Endothelial cell of umbilical vein (primary cell): Measurements from ENCODE around the gene CENPA. TPM values are rescaled to one million over a fixed set of nuclear protein-coding genes. Genes with fewer than 3 reads are reported as not detected.

ENCODE experiments used
- BruUV-seq: library from RNA; stranded (reverse); fragments of 400-500 nt; replicated peaks from 2 replicates; lab custom pipeline; 2021; lab: Mats Ljungman, UMichigan
- CTCF ChIA-PET: fragments of 300-600, 350-600 bp; sonication (Branson Sonifier 250); formaldehyde crosslinking; loops from one replicate; lab custom pipeline; 2021; ENCODE audit warnings: antibody characterized with exemption, inconsistent platforms; lab: Charles Lee
- POLR2A ChIA-PET: fragments of 300-600, 350-600 bp; sonication (Branson Sonifier 250); formaldehyde crosslinking; loops from one replicate; lab custom pipeline; 2021; ENCODE audit warnings: antibody characterized with exemption, inconsistent platforms; lab: Charles Lee
- DNase-seq: peaks from one replicate; pipeline ENCODE4 v3.0.0-alpha.2; 2011; ENCODE audit warnings: low read depth, low spot score
- FAIRE-seq: peaks from 2 replicates; lab custom pipeline; 2011; peaks lifted over from hg19 to GRCh38; lab: Jason Lieb, UNC
- H2AFZ ChIP-seq: 2 replicates; pipeline ENCODE4 v1.6.0; 2012; ENCODE audit warnings: low read depth, low read length, control low read depth, inconsistent platforms
- H3K27ac ChIP-seq: 2 replicates; pipeline ENCODE4 v1.5.1; 2011; ENCODE audit warnings: low read depth, mild to moderate bottlenecking, control low read depth, low read length, moderate library complexity; ENCODE audit not compliant: insufficient read depth
- H3K27me3 ChIP-seq, 2 experiments: 2 replicates each; pipeline versions ENCODE4 v1.6.0 to v1.6.1; 2011; ENCODE audit warnings: low read length in 2 of 2, mixed read lengths in 1 of 2; ENCODE audit not compliant: control insufficient read depth in 2 of 2, insufficient read depth in 2 of 2
- H3K36me3 ChIP-seq, 2 experiments: 2 replicates in 1 of 2; 3 replicates in 1 of 2; pipeline ENCODE4 v1.5.1; 2011; ENCODE audit warnings: low read length in 2 of 2, mild to moderate bottlenecking in 1 of 2, moderate library complexity in 1 of 2; ENCODE audit not compliant: control insufficient read depth in 2 of 2, insufficient read depth in 2 of 2; ENCODE audit errors: extremely low read depth in 1 of 2
- H3K4me1 ChIP-seq: 3 replicates; pipeline ENCODE4 v1.5.1; 2011; ENCODE audit warnings: mild to moderate bottlenecking, low read length; ENCODE audit not compliant: control insufficient read depth, insufficient read depth; ENCODE audit errors: extremely low read depth
- H3K4me2 ChIP-seq: 2 replicates; pipeline ENCODE4 v1.6.1; 2011; ENCODE audit warnings: low read length, control low read depth, mixed read lengths; ENCODE audit not compliant: insufficient read depth
- H3K4me3 ChIP-seq, 3 experiments: fragments of 200-600 bp in 1 of 3; sonication (generic), shearing (Covaris generic) in 1 of 3; replicated peaks in 1 of 3; 2 replicates each; pipeline ENCODE4 v1.5.1; 2011 to 2016; ENCODE audit warnings: control low read depth in 3 of 3, low read length in 3 of 3, mild to moderate bottlenecking in 2 of 3, inconsistent platforms in 1 of 3, low read depth in 1 of 3, moderate library complexity in 1 of 3; ENCODE audit not compliant: insufficient read depth in 1 of 3
- H3K79me2 ChIP-seq: 2 replicates; pipeline ENCODE4 v1.6.0; 2012; ENCODE audit warnings: low read length, inconsistent platforms; ENCODE audit not compliant: control insufficient read depth, insufficient read depth
- H3K9ac ChIP-seq: replicated peaks from 2 replicates; pipeline ENCODE3; 2011; ENCODE audit warnings: low read length, control low read depth; ENCODE audit not compliant: insufficient read depth; ENCODE audit errors: extremely low read depth
- H3K9me1 ChIP-seq: replicated peaks from 3 replicates; pipeline ENCODE4 v1.6.0; 2011; ENCODE audit warnings: mild to moderate bottlenecking, low read length; ENCODE audit not compliant: control insufficient read depth, insufficient read depth; ENCODE audit errors: extremely low read depth
- H3K9me3 ChIP-seq: replicated peaks from 2 replicates; pipeline ENCODE4 v1.5.1; 2012; ENCODE audit warnings: low read length, inconsistent platforms; ENCODE audit not compliant: control insufficient read depth, insufficient read depth
- H4K20me1 ChIP-seq: replicated peaks from 2 replicates; pipeline ENCODE3; 2011; ENCODE audit warnings: mild to moderate bottlenecking, low read length; ENCODE audit not compliant: control insufficient read depth, insufficient read depth; ENCODE audit errors: extremely low read depth
- EZH2 ChIP-seq: IDR thresholded peaks from 2 replicates; pipeline ENCODE4 v1.6.1; 2012; ENCODE audit warnings: borderline replicate concordance, low read depth, mild to moderate bottlenecking, moderate library complexity, low read length, inconsistent platforms; ENCODE audit not compliant: severe bottlenecking
- FOS ChIP-seq: IDR thresholded peaks from 2 replicates; pipeline ENCODE4 v1.6.1; 2011; ENCODE audit warnings: mild to moderate bottlenecking, low read length, moderate library complexity, borderline replicate concordance; ENCODE audit not compliant: insufficient read depth
- GATA2 ChIP-seq: IDR thresholded peaks from 2 replicates; pipeline ENCODE4 v1.7.0; 2011; ENCODE audit warnings: low read depth, mild to moderate bottlenecking, moderate library complexity, mixed read lengths, low read length; ENCODE audit not compliant: insufficient read length, insufficient read depth
- JUN ChIP-seq: IDR thresholded peaks from 2 replicates; pipeline ENCODE4 v1.6.1; 2011; ENCODE audit warnings: borderline replicate concordance, low read depth; ENCODE audit not compliant: insufficient read length, insufficient read depth
- MYC ChIP-seq: IDR thresholded peaks from one replicate; pipeline ENCODE4 v1.6.1; 2011; ENCODE audit warnings: mild to moderate bottlenecking, low read depth, low read length
- POLR2A ChIP-seq: IDR thresholded peaks from 2 replicates; pipeline ENCODE4 v1.6.1; 2012; ENCODE audit warnings: low read depth, mild to moderate bottlenecking, control low read depth, low read length
- POLR2AphosphoS5 ChIP-seq: IDR thresholded peaks from 2 replicates; pipeline ENCODE4 v1.6.1; 2012; ENCODE audit warnings: low read depth, mild to moderate bottlenecking, control low read depth, low read length, moderate library complexity; ENCODE audit not compliant: insufficient read depth
- dilution Hi-C: fragments of 300-500 bp; cut with MboI; formaldehyde crosslinking; loops from one replicate; pipeline ENCODE4 v1.15.0; 2019; ENCODE audit warnings: low sequenced_read_pairs; ENCODE audit not compliant: extremely low pct_ligation_motif_present
- intact Hi-C: fragments of 100-400 bp; cut with micrococcal nuclease; formaldehyde crosslinking; loops from one replicate; pipeline ENCODE4 v1.10.0; 2022
- polyA plus RNA-seq, 4 experiments: library from polyadenylated mRNA; depleted of rRNA in 3 of 4; stranded (reverse) in 3 of 4; unstranded in 1 of 4; fragments of >200 nt; gene quantifications; 2 replicates each; pipeline versions ENCODE4 v1.2.1 to v1.2.3, GENCODE V29; 2011 to 2012; ENCODE audit warnings: missing spikeins in 1 of 4
- total RNA-seq: library from RNA; stranded (reverse); gene quantifications from 2 replicates; pipeline ENCODE4 v1.2.3, GENCODE V29; 2021
- TF ChIP-seq, protein P1 (sequence below): IDR thresholded peaks from 2 replicates; pipeline ENCODE4 v1.6.1; 2011; ENCODE audit not compliant: insufficient read depth, insufficient read length
- TF ChIP-seq, protein P2 (sequence below), 2 donors: IDR thresholded peaks; 1 replicate in 1 of 2; 2 replicates in 1 of 2; pipeline ENCODE4 v1.5.1; 2011; ENCODE audit warnings: low read length in 2 of 2, mild to moderate bottlenecking in 2 of 2, moderate library complexity in 2 of 2, control low read depth in 1 of 2, inconsistent platforms in 1 of 2, low read depth in 1 of 2; ENCODE audit not compliant: insufficient read depth in 1 of 2; ENCODE audit errors: extremely low read depth in 1 of 2

Gene CENPA
- total and polyA plus RNA-seq, 2 donors (not counting 3 experiments of a cell fraction or from before 2014, with no cell fraction given): 22.0 to 33.1 TPM

DNA sequence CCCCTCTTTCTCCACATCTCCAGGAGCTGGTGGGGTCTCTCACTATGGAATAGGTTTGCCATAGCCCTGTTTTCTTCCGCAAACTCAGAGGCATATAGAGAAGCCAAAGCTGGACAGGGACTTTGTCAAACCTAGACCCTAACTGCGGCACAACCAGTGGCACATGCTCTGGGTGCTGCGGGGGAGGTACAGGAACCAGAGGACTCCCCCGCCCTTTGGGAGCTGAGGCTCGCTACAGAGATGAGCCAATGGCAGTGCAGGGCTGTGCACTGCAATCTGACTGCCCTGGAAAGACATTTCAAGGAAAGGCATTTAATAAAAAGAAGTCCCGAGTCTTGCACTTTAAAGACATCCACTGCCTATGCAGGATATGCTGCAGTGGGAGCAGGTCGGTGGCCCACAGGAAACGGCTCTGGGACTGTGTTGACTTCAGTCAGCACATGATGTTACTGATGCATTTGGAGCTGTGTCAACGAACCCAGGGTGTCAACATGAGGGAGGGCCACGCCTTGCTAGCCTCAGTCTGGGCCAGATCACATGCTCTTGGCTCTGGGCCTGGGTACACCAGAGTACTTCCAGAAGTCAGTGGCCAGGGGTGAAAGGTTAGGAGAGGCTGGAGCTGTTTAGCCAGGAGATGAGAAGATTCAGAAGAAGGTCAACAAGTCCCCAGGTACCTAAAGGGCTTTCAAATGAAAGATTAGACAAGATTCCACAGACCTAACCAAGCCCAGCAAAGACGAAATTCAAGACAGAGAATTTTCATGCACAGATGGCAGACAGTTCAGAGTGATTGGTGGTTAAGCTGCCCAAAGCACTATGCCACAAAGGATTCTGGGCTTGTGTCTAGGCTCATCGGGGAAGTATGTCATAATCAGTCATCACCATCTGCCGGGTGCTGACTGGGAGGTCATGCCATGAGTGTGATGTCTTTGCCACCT, 13.5 kb upstream of the CENPA start:
- TF ChIP-seq JUN (no peak), GATA2 (no peak), FOS (no peak), EZH2 (no peak)
- ChIA-PET POLR2A (no interaction called here), CTCF (interaction anchor here (1.0 to 1.8 kb wide), 3 partner anchors 8 to 27 kb away, joined by 3 to 5 read pairs (median 5); partner anchors contain the start of gene CENPA)
- no TSS peak for BruUV-seq
- H3K4me2 ChIP-seq: no peak overlapping the region
- FAIRE-seq (peak; percentile 24), DNase-seq (peak; percentile 51)
- no peak overlapping the region for H3K4me3 ChIP-seq
- H3K36me3 ChIP-seq: peaks cover 0 to 24% of the 10 kb centered on the region in 2 experiments
- H3K27ac ChIP-seq: no peak overlapping the region
- intact Hi-C loops: no loop called here
- no peaks in the 10 kb centered on the region for H4K20me1 ChIP-seq
- no peak overlapping the region for H2AFZ ChIP-seq
- dilution Hi-C loops: no loop called here
- peaks cover 16% of the 10 kb centered on the region for H3K4me1 ChIP-seq
- H3K9me1 ChIP-seq: no peaks in the 10 kb centered on the region
- H3K9me3 ChIP-seq: no peaks in the 10 kb centered on the region
- no peaks in the 10 kb centered on the region for H3K27me3 ChIP-seq
- H3K79me2 ChIP-seq: peaks cover 40% of the 10 kb centered on the region
- H3K9ac ChIP-seq: no peak overlapping the region

DNA sequence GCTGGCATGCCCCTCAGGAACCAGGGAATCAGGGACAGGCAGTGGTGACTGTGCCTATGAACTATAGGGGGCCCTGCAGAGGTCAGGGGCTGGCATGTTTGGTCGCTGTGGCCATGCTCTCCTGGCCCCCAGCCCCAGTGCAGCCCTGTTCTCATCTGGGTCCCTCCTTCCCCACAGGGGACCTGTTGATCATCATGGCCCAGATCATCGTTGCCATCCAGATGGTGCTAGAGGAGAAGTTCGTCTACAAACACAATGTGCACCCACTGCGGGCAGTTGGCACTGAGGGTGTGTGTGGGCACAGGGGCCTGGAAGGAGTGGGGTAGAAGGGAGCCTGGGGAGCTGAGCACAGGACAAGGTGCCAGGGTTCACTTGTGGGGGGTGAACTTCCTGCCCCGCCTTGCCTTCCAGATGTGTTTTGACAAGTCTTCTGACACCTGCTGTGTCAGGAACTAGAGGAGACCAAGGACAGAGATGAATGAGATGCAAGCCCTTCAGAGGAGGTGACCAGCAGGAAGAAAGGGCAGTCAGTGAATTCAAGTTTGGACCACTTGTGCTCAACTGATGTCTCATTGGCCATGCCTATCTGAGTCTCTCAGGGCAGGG, 9.6 kb upstream of the CENPA start:
- ChIA-PET POLR2A (interaction anchor here (0.9 kb wide), 1 partner anchor 8 kb away, joined by 3 read pairs; no protein-coding TSS in a partner anchor), CTCF (interaction anchor here (1.8 kb wide), 1 partner anchor 12 kb away, joined by 5 read pairs; no protein-coding TSS in a partner anchor)
- H3K36me3 ChIP-seq: peaks cover 7 to 31% of the 10 kb centered on the region in 2 experiments
- no peak overlapping the region for H3K4me3 ChIP-seq
- H3K4me1 ChIP-seq: peaks cover 12% of the 10 kb centered on the region
- no peaks in the 10 kb centered on the region for H3K27me3 ChIP-seq
- BruUV-seq: no TSS peak
- FAIRE-seq: no peak
- dilution Hi-C loops (no loop called here), intact Hi-C loops (no loop called here)
- no peak overlapping the region for H3K4me2 ChIP-seq
- DNase-seq: no peak
- no peaks in the 10 kb centered on the region for H3K9me1 ChIP-seq
- no peak overlapping the region for H2AFZ ChIP-seq
- H3K9ac ChIP-seq: no peak overlapping the region
- TF ChIP-seq POLR2AphosphoS5: no peak
- TF ChIP-seq, protein P1, sequence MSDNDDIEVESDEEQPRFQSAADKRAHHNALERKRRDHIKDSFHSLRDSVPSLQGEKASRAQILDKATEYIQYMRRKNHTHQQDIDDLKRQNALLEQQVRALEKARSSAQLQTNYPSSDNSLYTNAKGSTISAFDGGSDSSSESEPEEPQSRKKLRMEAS: no peak
- TF ChIP-seq JUN: no peak
- TF ChIP-seq MYC: no peak
- no peak for TF ChIP-seq GATA2
- TF ChIP-seq, protein P2, sequence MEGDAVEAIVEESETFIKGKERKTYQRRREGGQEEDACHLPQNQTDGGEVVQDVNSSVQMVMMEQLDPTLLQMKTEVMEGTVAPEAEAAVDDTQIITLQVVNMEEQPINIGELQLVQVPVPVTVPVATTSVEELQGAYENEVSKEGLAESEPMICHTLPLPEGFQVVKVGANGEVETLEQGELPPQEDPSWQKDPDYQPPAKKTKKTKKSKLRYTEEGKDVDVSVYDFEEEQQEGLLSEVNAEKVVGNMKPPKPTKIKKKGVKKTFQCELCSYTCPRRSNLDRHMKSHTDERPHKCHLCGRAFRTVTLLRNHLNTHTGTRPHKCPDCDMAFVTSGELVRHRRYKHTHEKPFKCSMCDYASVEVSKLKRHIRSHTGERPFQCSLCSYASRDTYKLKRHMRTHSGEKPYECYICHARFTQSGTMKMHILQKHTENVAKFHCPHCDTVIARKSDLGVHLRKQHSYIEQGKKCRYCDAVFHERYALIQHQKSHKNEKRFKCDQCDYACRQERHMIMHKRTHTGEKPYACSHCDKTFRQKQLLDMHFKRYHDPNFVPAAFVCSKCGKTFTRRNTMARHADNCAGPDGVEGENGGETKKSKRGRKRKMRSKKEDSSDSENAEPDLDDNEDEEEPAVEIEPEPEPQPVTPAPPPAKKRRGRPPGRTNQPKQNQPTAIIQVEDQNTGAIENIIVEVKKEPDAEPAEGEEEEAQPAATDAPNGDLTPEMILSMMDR (IDR thresholded peaks at IDR 0.05; ENCODE audit: extremely low read depth in 1 of 2, insufficient read depth in 1 of 2, low read depth in 1 of 2, low read length in 2 of 2): no peak
- TF ChIP-seq POLR2A: no peak
- TF ChIP-seq FOS: no peak
- TF ChIP-seq EZH2: no peak
- no peaks in the 10 kb centered on the region for H3K9me3 ChIP-seq
- H3K27ac ChIP-seq: no peak overlapping the region
- peaks cover 10% of the 10 kb centered on the region for H3K79me2 ChIP-seq
- no peaks in the 10 kb centered on the region for H4K20me1 ChIP-seq
